Measurements from ENCODE around the gene PTPN3. TPM values are rescaled to one million over a fixed set of nuclear protein-coding genes. Genes with fewer than 3 reads are reported as not detected.

PTPN3 gene
- total and polyA plus RNA-seq, 10 of the 15 experiments (the other 5 are each of a cell fraction or from before 2014, with no cell fraction given) = 0.18 to 1.3 (median 0.39) TPM

DNA sequence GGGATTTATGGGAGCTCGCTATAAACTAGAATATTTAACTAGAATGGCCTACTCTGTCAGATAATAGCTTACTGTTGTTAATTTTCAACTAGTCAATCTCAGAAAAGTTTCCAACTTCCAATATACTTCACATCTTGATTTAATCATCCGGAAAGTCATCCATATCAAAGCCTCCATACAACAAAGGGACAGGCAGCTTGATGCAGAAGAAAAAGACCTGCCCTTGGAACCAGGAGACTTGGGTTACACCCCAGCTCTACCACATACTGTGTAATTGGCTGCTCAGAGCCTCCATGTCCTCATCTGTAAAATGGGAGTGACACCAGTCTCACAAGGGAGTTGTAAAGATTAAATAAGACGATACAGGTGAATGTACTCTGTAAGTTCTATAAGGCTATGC lies 1.9 kb downstream of the PTPN3 start:
- RAD21 ChIA-PET (ENCODE audit: unreplicated experiment) = no interaction called here
- no TSS peak for BruUV-seq (replicated peaks)
- Histone ChIP-seq H3K36me3 (ENCODE audit: control insufficient read depth in 2 of 2, insufficient read depth in 2 of 2, low read length in 1 of 2) (no peaks in the 10 kb centered on the region), H3K9ac (ENCODE audit: control insufficient read depth, insufficient read depth, low read length) (no peak overlapping the region), H3K79me2 (ENCODE audit: control insufficient read depth, insufficient read depth, low read length) (no peaks in the 10 kb centered on the region), H4K20me1 (ENCODE audit: control insufficient read depth, insufficient read depth) (no peaks in the 10 kb centered on the region), H3K4me2 (ENCODE audit: control insufficient read depth, insufficient read depth) (no peak overlapping the region), H3K27ac (ENCODE audit: control insufficient read depth, insufficient read depth) (no peak overlapping the region), H3K27me3 (replicated peaks in 1 of 2; ENCODE audit: control insufficient read depth in 2 of 2, insufficient read depth in 2 of 2, low read length in 1 of 2) (peaks cover 14 to 22% of the 10 kb centered on the region in 2 experiments), H3K9me3 (replicated peaks; ENCODE audit: control insufficient read depth, insufficient read depth, low read length) (no peaks in the 10 kb centered on the region; the same call in 2 of the 3 replicates), H3K4me3 (no peak overlapping the region), H2AFZ (ENCODE audit: control insufficient read depth, low read depth, low read length) (no peak overlapping the region), H3K4me1 (ENCODE audit: control insufficient read depth, insufficient read depth, low read length) (no peaks in the 10 kb centered on the region)
- DNase-seq (ENCODE audit: low read depth, low spot score) = no peak
- CTCF ChIA-PET = interaction anchor here (1.0 kb wide), 1 partner anchor 25 kb away, joined by 4 read pairs; no protein-coding TSS in a partner anchor
- SMC1A ChIA-PET (ENCODE audit: uncharacterized antibody, unreplicated experiment) = no interaction called here
- 46% methylated on average over 3 of the region's 3 CpGs for WGBS (ENCODE audit: insufficient coverage, insufficient replicate concordance, low lambda C conversion rate, missing lambda C conversion rate)
- in situ Hi-C loops (cut with MboI) (no loop called here), intact Hi-C loops (cut with micrococcal nuclease; ENCODE audit: unreplicated experiment) (no loop called here)
- FAIRE-seq = no peak
- ATAC-seq = no peak
- POLR2A ChIA-PET = no interaction called here
- no peak for TF ChIP-seq ASH2L (IDR thresholded peaks at IDR 0.05; ENCODE audit: borderline replicate concordance, low read depth)
- no peak for TF ChIP-seq RBBP5 (conservative IDR thresholded peaks at IDR 0.05)
- no peak for TF ChIP-seq ZNF207 (IDR thresholded peaks at IDR 0.05; ENCODE audit: borderline replicate concordance)
- TF ChIP-seq CEBPZ (IDR thresholded peaks at IDR 0.05; ENCODE audit: low read depth, low read length) = no peak
- TF ChIP-seq FOXM1 (IDR thresholded peaks at IDR 0.05; ENCODE audit: low read depth, low read length) = no peak
- TF ChIP-seq, protein P1, sequence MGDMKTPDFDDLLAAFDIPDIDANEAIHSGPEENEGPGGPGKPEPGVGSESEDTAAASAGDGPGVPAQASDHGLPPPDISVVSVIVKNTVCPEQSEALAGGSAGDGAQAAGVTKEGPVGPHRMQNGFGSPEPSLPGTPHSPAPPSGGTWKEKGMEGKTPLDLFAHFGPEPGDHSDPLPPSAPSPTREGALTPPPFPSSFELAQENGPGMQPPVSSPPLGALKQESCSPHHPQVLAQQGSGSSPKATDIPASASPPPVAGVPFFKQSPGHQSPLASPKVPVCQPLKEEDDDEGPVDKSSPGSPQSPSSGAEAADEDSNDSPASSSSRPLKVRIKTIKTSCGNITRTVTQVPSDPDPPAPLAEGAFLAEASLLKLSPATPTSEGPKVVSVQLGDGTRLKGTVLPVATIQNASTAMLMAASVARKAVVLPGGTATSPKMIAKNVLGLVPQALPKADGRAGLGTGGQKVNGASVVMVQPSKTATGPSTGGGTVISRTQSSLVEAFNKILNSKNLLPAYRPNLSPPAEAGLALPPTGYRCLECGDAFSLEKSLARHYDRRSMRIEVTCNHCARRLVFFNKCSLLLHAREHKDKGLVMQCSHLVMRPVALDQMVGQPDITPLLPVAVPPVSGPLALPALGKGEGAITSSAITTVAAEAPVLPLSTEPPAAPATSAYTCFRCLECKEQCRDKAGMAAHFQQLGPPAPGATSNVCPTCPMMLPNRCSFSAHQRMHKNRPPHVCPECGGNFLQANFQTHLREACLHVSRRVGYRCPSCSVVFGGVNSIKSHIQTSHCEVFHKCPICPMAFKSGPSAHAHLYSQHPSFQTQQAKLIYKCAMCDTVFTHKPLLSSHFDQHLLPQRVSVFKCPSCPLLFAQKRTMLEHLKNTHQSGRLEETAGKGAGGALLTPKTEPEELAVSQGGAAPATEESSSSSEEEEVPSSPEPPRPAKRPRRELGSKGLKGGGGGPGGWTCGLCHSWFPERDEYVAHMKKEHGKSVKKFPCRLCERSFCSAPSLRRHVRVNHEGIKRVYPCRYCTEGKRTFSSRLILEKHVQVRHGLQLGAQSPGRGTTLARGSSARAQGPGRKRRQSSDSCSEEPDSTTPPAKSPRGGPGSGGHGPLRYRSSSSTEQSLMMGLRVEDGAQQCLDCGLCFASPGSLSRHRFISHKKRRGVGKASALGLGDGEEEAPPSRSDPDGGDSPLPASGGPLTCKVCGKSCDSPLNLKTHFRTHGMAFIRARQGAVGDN (IDR thresholded peaks at IDR 0.05) = no peak
- TF ChIP-seq BHLHE40 (IDR thresholded peaks at IDR 0.05; ENCODE audit: borderline replicate concordance in 1 of 2, low read depth in 2 of 2, low read length in 1 of 2) = no peak
- no peak for TF ChIP-seq WRNIP1 (IDR thresholded peaks at IDR 0.05; ENCODE audit: borderline replicate concordance, low read depth, low read length)
- no peak for TF ChIP-seq DPF2 (IDR thresholded peaks at IDR 0.05)
- no peak for TF ChIP-seq EED (IDR thresholded peaks at IDR 0.05; ENCODE audit: low read depth)
- no peak for TF ChIP-seq BMI1 (IDR thresholded peaks at IDR 0.05; ENCODE audit: borderline replicate concordance)
- TF ChIP-seq GATAD2B (conservative IDR thresholded peaks at IDR 0.05; ENCODE audit: low read depth) = no peak
- TF ChIP-seq SKIL (IDR thresholded peaks at IDR 0.05; ENCODE audit: low read depth, poor library complexity, severe bottlenecking) = no peak
- TF ChIP-seq SUPT20H (IDR thresholded peaks at IDR 0.05; ENCODE audit: borderline replicate concordance, control insufficient read depth, low read depth, low read length) = no peak
- no peak for TF ChIP-seq ZNF384 (IDR thresholded peaks at IDR 0.05; ENCODE audit: borderline replicate concordance, low read depth, low read length)
- TF ChIP-seq KAT2A (conservative IDR thresholded peaks at IDR 0.05; ENCODE audit: control insufficient read depth, low read depth, low read length) = no peak

All from GM12878 (cell line).